ENCODE measurements around the gene ANKRD33B. TPM values are rescaled to one million over a fixed set of nuclear protein-coding genes. Genes with fewer than 3 reads are reported as not detected.
"Not testable (repeated sequence)": the region's sequence is repeated elsewhere in the genome, so short reads cannot be mapped to it uniquely, and the experiment has no call there.

The ANKRD33B gene
- polyA plus RNA-seq, 1 donor, result 1.5 TPM

DNA sequence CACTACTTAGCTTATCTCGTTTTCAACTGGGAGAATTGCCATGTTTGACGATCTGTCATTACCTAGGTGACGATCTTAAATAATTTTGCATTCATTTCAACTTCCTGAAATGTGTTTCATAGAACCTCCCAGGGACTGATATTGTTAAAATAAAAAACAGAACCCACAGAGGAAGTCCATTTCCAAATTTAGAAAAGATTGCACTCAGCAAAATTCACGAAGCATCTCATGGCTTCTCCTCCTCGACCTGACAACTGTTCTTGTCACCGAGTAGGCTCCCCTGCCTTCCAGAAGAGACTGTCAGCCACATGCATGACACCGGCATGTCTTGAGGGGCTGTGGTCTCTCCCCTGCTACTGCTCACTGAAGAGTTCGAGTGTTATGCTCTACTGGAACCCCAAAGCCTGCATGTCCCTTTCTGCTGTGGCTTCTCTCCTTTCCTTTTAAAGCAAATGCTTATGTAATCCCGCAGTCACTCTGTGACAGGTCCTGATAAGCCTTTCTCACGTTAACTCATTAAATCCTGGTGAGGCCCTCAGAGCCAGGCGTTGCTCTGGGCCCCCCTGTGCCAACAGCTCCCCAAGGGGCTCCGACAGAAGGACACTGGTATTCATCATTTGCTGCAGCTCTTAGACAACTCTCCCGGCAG is 26.8 kb upstream of the ANKRD33B start:
- DNase-seq, result no peak

DNA sequence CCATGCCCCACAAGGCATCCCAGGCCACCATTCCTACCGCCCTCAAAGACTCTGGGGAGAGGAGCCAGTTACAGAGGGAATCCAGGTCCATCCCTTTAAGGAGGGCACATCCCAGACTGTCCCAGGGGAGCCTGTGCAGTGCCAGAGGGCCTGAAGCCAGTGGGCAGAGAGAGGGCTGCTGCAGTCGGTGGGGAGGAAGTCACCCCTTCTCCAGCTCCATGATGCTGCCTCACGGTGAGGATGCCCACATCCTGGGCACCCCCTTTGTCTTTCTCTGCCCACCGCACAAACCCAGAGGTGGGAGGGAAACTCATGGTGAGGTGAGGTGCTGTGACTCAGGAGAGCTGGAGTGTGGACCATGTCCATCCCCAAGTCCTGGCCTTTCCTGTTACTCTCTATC is 26.2 kb upstream of the ANKRD33B start:
- DNase-seq, result no peak

DNA sequence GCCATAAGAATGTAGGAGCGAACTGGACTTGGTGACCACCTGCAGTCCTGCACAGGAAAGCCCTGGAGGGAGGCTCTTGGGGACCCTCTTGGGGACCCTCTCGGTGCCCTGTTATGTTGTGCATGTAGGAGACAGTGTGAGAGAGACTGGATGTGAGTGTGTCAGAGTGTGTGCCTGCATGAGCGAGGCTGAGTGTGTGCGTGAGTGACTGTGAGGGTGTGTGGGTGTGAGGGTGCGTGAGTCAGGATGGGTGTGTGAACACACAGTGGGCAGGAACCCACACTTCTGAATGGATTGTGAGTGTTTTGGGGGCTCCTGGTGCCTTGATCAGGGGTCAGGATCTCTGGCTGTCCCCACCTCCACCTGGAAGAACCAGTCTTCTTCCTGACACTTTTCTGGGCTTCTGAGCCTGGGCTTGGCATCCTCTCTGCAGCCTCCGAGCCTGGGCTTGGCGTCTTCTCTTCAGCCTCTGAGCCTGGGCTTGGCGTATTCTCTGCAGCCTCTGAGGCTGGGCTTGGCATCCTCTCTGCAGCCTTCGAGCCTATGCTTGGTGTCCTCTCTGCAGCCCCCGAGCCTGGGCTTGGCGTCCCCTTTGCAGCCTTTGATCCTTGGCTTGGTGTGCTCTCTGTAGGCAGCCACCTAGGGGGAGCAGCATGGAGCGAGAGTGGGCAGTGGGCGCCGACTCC is 25.6 kb upstream of the ANKRD33B start:
- no peak for DNase-seq

DNA sequence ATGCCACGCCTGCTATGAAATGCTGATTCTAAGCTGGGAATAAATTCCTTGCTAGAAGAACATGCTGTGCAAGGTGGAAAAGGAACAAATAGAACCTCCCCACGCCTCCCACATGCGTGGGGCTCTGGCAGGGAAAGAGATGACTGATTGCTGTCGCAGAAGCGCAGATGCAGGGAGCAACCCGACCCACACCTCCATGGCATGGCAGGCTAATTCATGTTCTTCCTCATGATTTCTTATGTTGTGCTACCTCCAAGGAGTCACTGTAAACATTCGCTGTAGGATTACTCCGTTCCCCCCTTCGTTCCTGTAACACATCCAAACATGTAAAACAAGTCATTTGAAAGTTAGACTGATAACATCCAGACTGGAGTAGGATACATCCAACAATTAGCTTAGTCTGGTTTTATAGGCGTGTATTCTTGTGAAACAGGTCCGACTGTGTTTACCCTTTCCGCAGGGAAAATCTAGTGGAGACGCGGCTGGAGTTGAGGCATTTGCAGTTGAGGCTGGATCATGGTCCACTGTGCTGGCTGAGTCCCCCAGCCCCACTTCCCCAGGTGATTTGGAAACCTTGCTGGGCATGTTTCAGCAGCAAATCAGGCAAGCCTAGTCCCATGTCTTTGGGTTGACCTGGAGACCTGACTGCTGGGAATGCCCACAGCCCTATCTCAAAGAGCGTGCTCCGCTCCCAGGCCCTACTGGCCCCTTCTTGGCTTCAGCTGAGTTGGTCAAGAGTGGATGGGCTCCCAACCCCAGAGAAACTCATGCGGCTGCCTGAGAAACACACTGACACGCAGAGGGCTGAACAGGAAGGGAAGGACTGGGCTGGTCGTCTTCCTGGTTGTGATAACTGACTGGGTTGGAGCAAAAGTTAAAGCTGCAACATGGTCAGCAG is 24.8 kb upstream of the ANKRD33B start:
- no peak for DNase-seq

DNA sequence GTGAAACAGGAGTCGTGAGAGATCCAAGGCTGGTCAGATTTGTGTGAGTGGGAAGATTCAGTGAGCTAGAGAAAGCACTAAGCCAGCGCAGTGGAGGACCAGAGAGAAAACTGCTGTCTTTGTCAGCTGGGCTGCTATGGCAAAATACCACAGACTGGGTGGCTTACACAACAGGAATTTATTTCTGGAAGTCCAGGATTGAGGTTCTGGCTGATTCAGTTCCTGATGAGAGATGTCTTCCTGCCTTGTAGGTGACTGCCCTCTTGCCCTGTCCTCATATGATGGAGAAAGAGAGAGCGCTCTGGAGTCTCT is 24.2 kb upstream of the ANKRD33B start:
- DNase-seq, result no peak

DNA sequence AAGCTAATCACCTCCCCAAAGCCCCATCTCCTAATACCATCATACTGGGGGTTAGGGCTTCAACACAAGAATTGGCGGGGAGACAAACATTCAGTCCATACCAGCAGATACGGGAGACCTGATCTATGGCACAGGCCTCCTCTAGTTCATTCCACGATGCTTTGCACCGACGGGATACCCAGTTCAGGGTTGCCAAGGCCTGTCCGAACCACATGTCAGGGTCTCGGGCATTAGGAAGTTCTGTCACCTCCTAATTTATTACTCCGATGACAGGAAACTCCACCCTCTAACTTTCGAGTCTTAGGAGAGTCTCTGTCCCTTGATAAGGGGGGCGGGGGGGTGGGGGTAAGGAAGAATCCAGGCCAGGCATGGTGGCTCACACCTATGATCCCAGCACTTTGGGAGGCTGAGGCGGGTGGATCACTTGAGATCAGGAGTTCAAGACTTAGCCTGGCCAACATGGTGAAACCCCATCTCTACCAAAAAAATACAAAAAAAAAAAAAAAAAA is 23.8 kb upstream of the ANKRD33B start:
- DNase-seq, result no peak

DNA sequence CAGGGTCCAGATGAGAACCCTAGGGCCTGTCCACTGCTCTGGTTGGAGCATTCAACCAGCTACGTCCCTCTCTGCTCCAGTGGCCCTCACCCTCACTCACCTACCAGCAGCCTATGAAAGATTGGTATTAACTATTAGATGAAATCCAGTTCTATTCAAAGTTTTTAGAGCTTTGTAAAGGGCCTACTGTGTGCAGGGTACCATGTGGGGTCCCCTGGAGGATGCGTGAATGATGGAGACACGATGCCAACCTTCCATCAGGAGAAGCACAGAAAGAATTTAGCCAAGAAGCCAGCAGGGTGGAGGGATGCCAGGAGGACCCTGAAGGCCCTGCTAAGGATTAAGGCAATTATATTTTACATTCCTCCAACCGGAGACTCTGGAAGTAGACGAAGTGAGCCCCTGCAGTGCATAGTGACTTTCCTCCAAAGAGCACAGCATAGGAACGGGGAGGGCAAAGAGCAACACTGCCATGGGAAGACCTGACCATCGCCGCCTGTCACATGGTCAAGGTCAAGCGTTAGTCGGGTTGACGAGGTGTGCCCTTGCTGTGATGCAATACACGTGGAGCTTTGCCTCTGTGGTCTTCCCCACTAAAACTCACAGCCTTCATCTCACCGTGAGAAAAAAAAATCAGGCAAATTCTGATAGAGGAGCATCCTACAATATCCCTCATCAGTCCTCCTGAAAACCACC is 22.8 kb upstream of the ANKRD33B start:
- DNase-seq, result no peak

DNA sequence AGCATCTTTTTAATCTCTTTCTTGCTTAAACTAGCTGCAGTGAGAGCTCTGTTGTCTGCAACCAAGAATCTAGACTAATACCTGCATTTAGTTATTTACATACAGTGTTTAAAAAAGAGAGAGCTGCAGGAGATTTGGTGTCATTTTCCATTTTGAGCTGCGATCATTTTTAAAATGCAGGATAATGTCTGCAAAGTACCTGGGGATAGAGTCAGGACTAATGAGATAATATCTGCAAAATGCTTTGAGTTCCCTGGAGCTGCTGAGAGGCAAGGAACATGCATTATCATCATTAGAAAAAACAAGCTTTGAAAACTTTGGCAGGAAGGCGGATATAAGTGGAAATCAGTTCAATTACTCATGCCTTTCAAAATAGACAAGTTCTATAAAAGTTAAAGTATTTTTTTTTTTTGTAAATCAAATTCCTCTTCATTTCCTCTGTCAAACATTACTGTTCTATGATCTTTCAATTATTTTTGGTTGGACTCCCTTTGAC is 21.8 kb upstream of the ANKRD33B start:
- no peak for DNase-seq

DNA sequence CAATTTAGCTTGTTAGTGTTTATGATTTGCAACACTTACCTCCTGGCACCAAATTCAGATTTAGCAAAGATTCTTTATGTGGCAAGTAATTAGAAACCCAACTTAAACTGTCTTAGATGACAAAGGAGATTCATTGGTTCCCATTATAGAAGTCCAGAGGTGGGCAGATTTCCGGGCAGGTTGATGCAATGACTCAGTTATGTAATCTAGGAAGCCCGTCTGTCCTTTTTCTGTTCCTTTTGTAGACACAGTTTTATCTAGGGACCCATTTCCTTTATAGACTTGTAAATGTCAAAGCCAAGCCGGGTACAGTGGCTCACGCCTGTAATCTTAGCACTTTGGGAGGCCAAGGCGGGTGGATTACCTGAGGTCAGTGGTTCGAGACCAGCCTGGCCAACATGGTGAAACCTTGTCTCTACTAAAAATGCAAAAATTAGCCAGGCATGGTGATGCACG is 20.3 kb upstream of the ANKRD33B start:
- DNase-seq, result no peak

DNA sequence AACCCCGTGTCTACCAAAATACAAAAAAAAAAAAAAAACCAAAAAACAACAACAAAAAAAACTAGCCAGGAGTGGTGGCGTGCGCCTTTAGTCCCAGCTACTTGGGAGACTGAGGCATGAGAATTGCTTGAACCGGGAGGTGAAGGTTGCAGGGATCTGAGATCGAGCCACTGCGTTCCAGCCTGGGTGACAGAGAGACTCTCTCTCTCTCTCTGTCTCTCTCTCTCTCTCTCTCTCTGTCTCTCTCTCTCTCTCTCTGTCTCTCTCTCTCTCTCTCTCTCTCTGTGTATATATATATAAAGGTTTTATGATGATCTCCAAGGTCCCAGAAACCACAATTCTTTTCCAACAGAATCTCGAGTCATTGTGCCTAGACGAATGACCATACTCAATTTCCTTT is 18.8 kb upstream of the ANKRD33B start:
- DNase-seq, result no peak

DNA sequence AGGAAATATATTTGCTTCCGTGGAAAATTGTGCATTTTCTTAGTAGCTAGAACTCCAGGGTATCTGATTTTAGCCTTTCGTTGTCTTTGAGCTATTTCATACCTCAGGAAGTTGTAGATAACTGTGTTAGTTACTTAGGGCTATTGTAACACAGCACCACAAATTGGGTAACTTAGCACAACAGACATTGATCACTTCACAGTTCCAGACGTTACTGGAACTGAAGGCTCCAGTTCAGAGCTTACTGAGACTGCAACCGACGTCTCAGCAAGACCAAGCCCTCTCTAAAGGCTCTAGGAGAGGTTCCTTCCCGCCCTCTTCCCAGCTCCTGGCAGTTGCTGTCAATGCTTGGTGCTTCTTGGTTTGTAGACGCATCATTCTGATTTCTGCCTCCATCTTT is 17.7 kb upstream of the ANKRD33B start:
- DNase-seq, result no peak

DNA sequence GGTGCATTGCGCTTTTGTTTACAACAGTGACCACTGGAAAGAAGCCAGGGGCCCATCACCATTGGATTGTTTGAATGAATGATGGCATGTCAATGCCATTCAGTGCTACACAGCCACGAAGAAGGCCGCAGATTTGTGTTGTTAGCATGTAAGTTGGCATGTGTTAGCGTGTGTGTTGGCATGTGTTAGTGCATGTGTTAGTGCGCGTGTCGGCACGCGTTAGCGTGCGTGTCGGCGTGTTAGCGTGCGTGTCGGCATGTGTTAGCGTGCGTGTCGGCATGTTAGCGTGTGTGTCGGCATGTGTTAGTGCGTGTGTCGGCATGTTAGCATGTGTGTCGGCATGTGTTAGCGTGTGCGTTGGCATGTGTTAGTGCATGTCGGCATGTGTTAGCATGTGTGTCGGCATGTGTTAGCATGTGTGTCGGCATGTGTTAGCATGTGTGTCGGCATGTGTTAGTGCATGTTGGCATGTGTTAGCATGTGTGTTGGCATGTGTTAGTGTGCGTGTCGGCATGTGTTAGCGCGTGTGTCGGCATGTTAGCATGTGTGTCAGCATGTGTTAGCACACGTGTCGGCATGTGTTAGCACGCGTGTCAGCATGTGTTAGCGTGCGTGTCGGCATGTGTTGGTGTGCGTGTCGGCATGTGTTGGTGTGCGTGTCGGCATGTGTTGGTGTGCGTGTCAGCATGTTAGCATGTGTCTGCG is 15.3 kb upstream of the ANKRD33B start:
- DNase-seq, result no peak

DNA sequence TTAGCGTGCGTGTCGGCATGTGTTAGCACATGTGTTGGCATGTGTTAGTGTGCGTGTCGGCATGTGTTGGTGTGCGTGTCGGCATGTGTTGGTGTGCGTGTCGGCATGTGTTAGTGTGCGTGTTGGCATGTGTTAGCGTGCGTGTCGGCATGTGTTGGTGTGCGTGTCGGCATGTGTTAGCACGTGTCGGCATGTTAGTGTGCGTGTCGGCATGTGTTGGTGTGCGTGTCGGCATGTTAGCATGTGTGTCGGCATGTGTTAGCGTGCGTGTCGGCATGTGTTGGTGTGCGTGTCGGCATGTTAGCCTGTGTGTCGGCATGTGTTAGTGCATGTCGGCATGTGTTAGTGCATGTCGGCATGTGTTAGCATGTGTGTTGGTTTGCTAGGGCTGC is 14.8 kb upstream of the ANKRD33B start:
- DNase-seq, result not testable (repeated sequence)

DNA sequence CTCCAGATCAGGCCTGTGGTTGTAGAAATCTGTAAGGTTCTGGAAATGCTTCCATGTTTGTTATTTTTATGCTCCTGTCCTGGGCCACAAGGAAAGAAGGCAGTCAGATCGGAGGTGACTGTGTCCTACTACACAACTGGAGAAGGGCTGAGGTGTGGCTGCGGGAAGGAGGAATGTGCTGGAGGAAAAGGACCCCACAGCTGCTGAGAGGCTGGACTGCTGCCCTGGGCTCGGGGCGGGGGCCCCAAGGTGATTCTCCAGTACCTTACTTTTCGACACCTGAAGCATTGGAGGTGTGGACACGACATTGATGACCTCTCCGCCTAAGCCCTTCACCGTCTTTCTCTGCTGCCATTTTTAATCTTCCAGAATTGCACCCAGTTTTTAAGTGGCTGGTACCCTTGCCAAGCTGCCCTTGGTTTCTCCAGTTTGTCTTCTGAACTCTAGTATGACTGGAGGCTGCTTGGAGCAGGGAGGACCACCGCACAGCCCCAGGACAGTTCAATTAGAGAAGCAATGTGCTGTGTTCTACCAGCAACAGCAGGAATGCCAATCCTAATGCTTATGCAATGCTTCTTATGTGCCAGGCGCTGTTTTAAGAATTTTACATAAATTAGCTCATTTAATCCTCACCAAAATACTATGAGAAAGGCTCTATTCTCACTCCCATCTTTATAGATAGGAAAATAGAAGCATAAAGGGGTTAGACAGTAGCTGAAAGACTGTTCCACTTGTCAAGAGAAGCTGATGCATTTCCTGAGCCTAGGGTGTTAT is 13.5 kb upstream of the ANKRD33B start:
- DNase-seq, result no peak

DNA sequence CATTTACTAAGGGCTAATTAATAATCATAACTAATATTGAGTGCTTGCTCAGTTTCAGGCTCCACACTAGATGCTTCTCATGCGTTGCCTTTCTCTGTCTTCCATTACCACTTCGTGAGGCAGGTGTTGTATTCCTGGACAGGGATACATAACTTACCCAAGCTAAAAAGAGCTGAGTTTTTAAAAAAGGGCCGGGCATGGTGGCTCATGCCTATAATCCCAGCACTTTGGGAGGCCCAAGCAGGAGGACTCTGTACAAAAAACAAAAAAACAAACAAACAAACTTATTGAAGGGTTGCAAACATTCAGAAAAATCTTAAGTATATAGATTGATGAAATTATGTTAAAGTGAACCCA is 12.1 kb upstream of the ANKRD33B start:
- no peak for DNase-seq

DNA sequence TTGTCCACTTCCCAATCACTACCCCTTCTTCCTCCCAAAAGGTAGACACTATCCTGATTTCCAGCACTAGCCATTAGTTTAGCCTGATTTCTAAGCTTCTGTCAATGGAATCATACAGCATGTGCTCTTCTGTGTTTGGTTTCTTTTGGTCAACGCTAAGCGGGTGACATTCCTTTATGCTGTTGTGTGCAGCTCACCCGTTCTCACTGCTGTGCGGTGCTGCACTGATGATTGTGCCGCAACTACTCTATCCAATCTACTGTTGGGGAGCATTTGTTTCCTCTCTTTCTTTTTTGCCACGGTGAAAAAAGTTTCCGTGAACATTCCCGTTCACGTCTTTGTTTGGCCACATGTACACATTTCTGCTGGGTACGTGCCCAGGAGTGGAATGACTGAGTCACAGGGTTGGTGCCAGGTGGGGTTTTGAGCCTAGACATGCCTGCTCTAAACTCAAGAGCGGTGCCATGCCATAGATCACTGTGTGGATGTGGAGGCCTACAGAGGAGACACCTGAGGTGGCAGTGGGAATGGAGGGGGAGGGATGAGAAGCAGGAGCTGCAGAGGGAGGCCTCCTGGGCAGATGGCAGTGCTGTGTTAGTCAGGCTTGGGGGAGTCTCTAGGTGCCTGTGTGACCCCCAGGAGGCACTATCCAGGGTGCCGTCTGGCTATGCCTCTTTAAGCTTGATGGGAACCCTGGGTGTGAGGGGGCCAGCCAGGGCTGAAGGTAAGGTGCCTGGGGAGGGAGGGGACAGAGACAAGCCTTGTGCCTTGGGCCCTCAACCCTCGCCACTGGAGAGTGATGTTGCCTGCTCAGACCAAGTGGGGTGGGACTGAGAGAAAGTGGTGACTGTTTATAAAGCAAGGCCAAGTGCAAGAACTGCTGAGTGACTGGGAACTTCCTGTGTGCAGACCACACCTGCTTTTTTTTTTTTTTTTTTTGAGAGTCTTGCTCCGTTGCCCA is 11.4 kb upstream of the ANKRD33B start:
- DNase-seq, result no peak

DNA sequence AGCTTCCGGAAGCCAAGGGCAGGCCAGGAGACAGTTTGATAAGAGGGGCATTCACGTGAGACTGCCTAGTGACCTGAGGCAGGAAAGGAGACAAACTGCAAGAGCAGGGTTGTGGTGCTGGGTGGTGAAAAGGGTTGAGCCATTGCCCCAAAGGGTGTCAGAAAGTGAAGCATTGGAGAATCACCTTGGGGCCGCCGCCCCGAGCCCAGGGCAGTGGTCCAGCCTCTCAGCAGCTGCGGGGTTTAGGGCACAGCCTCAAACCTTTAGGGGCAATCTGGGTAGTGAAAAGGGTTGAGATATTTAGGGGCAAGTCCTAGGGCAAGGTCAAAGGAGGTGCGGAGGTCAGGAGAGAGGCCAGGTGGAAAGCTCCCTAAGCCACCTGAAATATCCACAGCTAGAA is 10.4 kb upstream of the ANKRD33B start:
- no peak for DNase-seq

DNA sequence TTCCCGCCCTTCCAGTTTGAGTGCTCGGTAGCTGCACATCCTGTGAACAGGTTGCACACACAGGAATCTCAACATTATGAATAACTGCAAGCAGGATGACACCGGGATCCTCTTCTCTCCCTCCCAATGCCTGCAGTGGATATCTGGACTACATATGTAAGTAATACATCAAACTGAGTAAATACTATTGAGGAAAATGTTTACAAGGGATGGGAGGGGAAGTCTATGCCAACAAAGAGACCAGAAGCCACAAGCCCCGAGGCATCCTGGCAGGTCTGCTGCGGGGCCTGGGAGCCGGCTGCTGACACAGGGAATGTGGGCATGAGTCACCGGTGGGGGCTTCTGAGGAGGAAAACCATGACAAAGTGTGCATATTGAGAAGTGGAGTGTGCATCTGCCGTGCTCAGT is 8.6 kb upstream of the ANKRD33B start:
- no peak for DNase-seq

DNA sequence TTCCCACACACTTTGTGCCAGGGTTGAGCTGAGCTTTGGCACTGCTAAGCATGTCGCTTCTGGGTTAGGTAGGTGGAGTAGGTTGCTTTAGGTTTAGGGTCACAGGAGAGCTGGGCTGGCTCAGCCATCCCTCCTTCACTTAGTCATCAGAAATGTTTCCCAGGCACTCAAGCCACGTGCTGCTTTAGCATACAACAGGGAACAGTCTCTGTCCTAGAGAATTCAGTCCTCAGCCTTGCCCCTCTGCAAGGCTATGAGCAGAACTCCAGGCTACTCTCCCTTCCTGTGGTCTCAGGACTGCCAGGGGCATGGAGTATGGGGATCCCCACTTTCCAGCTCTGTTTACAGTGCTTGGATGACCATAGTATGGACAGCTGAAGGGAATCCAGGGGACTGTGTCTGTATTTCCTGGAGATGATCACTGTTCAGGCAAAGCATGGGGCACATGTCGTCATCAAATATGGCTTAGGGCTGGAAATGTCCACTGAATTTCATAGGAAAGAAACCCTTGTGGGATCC is 7.5 kb upstream of the ANKRD33B start:
- no peak for DNase-seq

Data from left kidney (tissue), 2 donors.